ENCODE data around the gene NLGN1.

NLGN1 gene

GRCh38 chr3:173939331-173939730, 541.8 kb downstream of the NLGN1 start:
- H3K36me3 ChIP-seq: no peaks in the 10 kb centered on the region
- no peak overlapping the region for H3K4me3 ChIP-seq (ENCODE audit: low read depth in 1 of 2, low read length in 1 of 2)
- no peak for TF ChIP-seq CTCF (IDR thresholded peaks at IDR 0.05)
- no peak overlapping the region for H3K27ac ChIP-seq
- no peaks in the 10 kb centered on the region for H3K27me3 ChIP-seq
- H3K4me1 ChIP-seq (ENCODE audit: control insufficient read depth in 1 of 2, insufficient read depth in 1 of 2, low read depth in 1 of 2, low read length in 1 of 2): no peaks in the 10 kb centered on the region
- no peaks in the 10 kb centered on the region for H3K9me3 ChIP-seq

- Histone ChIP-seq H3K9me3 (no peaks in the 10 kb centered on the region), H3K4me1 (ENCODE audit: control insufficient read depth in 1 of 2, insufficient read depth in 1 of 2, low read depth in 1 of 2, low read length in 1 of 2) (no peaks in the 10 kb centered on the region), H3K36me3 (no peaks in the 10 kb centered on the region), H3K27ac (no peak overlapping the region), H3K4me3 (ENCODE audit: low read depth in 1 of 2, low read length in 1 of 2) (no peak overlapping the region), H3K27me3 (no peaks in the 10 kb centered on the region)
- no peak for TF ChIP-seq CTCF (IDR thresholded peaks at IDR 0.05)
These were observed 545.7 kb downstream of the NLGN1 start for GRCh38 chr3:173943264-173943663.

DNA sequence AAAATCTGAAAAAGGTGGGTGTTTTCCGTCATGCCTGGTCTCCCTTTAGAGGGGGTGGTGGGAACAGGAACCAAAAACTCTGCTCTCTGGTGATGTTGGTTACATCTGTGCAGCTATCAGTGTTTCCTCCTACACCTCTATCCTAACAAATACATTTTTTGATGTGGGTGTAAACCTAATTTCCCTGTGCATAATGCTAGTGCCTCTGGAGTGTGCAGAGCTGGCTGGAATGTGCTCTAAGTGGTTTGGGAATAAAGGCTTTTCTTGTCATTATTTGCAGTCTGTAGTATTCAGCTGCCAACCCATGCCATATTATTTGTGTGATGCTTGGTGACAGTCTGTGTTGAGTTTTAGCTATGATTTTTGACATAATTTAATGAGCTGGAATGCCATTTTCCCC, 547.6 kb downstream of the NLGN1 start:
- Histone ChIP-seq H3K27me3 (no peaks in the 10 kb centered on the region), H3K9me3 (no peaks in the 10 kb centered on the region), H3K4me1 (ENCODE audit: control insufficient read depth in 1 of 2, insufficient read depth in 1 of 2, low read depth in 1 of 2, low read length in 1 of 2) (no peaks in the 10 kb centered on the region), H3K4me3 (ENCODE audit: low read depth in 1 of 2, low read length in 1 of 2) (no peak overlapping the region), H3K36me3 (no peaks in the 10 kb centered on the region), H3K27ac (no peak overlapping the region)
- no peak for TF ChIP-seq CTCF (IDR thresholded peaks at IDR 0.05)

DNA sequence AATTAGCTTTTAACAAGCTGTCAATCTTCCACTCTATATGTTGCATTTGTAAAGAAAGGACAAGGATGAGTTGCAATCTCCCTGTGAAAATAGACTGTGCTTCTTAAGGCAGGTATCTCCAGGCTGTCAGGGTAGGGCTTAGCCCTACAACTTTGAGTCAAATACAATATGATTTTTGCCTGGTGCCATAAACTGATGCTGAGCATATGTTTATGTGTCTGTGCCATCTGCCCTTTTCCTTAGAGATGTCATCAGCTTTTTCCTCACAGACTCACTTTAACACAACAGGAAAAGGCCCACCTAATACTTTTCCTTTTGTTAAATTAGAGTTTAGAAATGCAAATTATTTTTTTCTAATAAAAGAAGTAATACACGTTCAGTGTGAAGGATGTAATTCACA, 548.3 kb downstream of the NLGN1 start:
- Histone ChIP-seq H3K27me3 (no peaks in the 10 kb centered on the region), H3K4me3 (ENCODE audit: low read depth in 1 of 2, low read length in 1 of 2) (no peak overlapping the region), H3K36me3 (no peaks in the 10 kb centered on the region), H3K9me3 (no peaks in the 10 kb centered on the region), H3K27ac (no peak overlapping the region), H3K4me1 (ENCODE audit: control insufficient read depth in 1 of 2, insufficient read depth in 1 of 2, low read depth in 1 of 2, low read length in 1 of 2) (no peaks in the 10 kb centered on the region)
- TF ChIP-seq CTCF (IDR thresholded peaks at IDR 0.05): no peak

- H3K36me3 ChIP-seq: no peaks in the 10 kb centered on the region
- H3K4me1 ChIP-seq (ENCODE audit: control insufficient read depth in 1 of 2, insufficient read depth in 1 of 2, low read depth in 1 of 2, low read length in 1 of 2): no peaks in the 10 kb centered on the region
- no peaks in the 10 kb centered on the region for H3K9me3 ChIP-seq
- H3K4me3 ChIP-seq (ENCODE audit: low read depth in 1 of 2, low read length in 1 of 2): no peak overlapping the region
- TF ChIP-seq CTCF (IDR thresholded peaks at IDR 0.05): no peak
- H3K27me3 ChIP-seq: no peaks in the 10 kb centered on the region
- H3K27ac ChIP-seq: no peak overlapping the region
These were observed 557.1 kb downstream of the NLGN1 start for GRCh38 chr3:173954647-173955046.

DNA sequence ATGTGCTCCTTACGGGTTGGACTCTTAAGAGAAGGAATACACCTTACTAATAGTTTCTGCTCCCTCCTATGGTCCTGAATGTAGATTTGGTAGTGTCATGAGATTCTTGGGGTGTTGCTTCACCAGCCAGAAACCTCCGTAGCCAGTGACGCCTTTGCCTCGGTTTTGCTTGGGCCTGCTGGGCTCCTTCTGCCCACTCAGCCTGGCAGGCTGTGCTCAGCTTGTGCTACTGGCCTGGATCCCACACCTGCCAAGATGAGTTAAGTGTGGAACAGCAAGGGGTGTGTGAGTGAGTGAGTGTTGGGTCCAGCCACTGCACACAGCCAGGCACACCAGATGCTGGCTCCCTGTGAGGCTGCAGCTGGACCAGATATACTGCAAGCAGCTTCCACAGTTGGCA, 560.1 kb downstream of the NLGN1 start:
- TF ChIP-seq CTCF (IDR thresholded peaks at IDR 0.05): no peak

More for the DNA sequence above, 560.1 kb downstream of the NLGN1 start:
- H3K36me3 ChIP-seq: no peaks in the 10 kb centered on the region
- no peaks in the 10 kb centered on the region for H3K9me3 ChIP-seq
- no peaks in the 10 kb centered on the region for H3K4me1 ChIP-seq (ENCODE audit: control insufficient read depth in 1 of 2, insufficient read depth in 1 of 2, low read depth in 1 of 2, low read length in 1 of 2)
- H3K27ac ChIP-seq: no peak overlapping the region
- H3K27me3 ChIP-seq: no peaks in the 10 kb centered on the region
- no peak overlapping the region for H3K4me3 ChIP-seq (ENCODE audit: low read depth in 1 of 2, low read length in 1 of 2)
